LNCaP clone FGC (cell line): ENCODE measurements around the gene HOXD1.

Experiments
- DNase-seq: peaks from one replicate; pipeline ENCODE4 v3.0.0-alpha.2; 2011; ENCODE audit warnings: low read depth
- H3K4me3 ChIP-seq: 2 replicates; pipeline ENCODE4 v1.5.1; 2011; ENCODE audit warnings: mild to moderate bottlenecking, low read depth, low read length, control low read depth
- TF ChIP-seq, protein P1 (sequence below): IDR thresholded peaks from 2 replicates; pipeline ENCODE4 v1.5.1; 2012; ENCODE audit warnings: mild to moderate bottlenecking; ENCODE audit not compliant: control insufficient read depth, insufficient read depth; ENCODE audit errors: extremely low read depth

The HOXD1 gene

DNA sequence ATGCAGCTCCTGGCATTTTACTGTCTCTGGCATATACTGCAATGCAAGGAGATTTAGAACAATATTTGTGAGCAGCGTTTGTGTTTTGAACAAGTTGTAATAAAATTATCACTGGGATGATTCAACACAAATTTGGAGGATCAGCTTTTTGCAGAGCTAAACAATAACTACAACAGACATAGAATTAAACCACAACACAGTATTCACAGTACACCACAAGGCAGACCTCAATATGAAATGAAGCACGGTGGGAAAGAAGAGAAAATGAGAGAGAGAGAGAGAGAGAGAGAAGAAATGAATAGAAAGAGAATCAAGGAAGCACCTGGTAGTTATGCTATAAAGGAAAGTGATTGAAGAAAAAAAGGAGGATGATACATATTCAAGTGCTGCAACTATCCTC lies 39.4 kb downstream of the HOXD1 start:
- no peak overlapping the region for H3K4me3 ChIP-seq
- DNase-seq, result no peak
- TF ChIP-seq, protein P1, sequence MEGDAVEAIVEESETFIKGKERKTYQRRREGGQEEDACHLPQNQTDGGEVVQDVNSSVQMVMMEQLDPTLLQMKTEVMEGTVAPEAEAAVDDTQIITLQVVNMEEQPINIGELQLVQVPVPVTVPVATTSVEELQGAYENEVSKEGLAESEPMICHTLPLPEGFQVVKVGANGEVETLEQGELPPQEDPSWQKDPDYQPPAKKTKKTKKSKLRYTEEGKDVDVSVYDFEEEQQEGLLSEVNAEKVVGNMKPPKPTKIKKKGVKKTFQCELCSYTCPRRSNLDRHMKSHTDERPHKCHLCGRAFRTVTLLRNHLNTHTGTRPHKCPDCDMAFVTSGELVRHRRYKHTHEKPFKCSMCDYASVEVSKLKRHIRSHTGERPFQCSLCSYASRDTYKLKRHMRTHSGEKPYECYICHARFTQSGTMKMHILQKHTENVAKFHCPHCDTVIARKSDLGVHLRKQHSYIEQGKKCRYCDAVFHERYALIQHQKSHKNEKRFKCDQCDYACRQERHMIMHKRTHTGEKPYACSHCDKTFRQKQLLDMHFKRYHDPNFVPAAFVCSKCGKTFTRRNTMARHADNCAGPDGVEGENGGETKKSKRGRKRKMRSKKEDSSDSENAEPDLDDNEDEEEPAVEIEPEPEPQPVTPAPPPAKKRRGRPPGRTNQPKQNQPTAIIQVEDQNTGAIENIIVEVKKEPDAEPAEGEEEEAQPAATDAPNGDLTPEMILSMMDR, result no peak

DNA sequence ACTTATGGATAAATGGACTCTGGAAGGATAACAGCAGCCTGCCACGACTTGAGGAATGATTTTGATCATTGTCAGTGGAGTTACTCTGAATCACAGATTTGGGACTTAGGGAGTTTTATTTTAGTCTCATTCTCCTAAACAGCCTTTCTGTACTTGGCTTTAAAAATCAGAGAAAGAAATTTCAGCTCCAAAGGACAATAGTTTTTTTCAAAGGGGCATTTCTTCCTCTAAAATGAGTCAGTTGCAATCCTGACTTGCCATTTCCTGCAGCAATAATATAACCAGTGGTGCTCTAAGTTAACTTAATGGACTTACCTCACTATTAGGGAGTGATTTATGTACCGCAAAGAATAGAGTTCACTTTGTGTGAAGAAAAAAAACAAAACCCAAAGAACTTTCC lies 45.7 kb downstream of the HOXD1 start:
- H3K4me3 ChIP-seq, result no peak overlapping the region
- TF ChIP-seq, protein P1, result no peak
- DNase-seq, result no peak

DNA sequence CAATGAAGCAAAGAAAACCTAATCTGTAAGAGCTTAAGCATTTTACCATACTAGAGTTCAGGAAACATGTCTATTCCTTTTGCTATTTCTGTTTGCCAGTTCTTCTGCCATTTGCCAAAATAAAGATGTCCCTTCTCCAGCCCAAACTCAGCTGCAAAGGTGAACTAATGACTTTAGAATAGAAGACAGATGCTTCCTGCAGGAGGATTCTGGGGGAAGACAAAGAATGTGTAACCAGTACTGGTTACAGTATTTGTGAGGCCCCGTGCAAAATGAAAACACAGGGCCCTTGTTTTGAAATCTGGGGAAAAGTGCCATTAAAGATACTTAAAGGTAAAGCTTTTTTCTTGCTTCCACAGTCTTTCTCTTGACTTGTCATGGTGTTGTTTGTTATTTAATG lies 46.5 kb downstream of the HOXD1 start:
- TF ChIP-seq, protein P1, result no peak
- no peak for DNase-seq
- H3K4me3 ChIP-seq, result no peak overlapping the region

DNA sequence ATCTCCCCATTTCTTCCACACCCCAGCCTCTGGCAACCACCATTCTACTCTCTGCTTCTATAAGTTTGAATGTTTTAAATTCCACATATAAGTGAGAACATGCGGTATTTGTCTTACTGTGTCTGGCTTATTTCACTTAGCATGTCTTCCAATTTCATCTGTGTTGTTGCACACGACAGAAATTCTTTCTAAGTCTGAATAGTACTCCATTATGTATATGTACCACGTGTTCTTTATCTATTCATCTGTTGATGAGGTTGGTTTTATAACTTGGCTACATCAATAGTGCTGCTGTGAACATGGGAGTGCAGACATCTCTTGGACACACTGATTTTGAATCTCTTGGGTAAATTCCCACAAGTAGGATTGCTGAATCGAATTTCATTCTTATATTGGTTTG lies 49.0 kb downstream of the HOXD1 start:
- DNase-seq, result no peak
- no peak overlapping the region for H3K4me3 ChIP-seq
- TF ChIP-seq, protein P1, result no peak

DNA sequence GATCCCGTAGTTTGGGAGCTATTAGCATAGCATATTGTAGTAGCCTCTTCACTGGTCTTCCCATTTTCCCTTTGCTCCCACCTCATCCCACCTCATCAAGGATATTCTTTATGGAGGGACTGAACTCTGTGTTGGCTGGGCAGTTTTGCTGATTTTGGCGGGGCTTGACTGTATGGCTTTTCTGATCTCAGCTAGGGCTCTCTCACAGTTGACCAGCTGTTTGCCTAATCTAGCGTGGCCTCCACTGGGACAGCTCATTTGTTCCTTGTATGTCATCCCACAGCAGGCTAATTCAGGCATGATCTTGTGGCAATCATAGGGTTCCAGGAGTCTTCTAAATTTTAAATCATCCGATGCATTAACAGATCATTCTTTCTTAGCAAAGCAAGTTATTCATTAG lies 50.6 kb downstream of the HOXD1 start:
- TF ChIP-seq, protein P1, result no peak
- H3K4me3 ChIP-seq, result no peak overlapping the region
- no peak for DNase-seq

DNA sequence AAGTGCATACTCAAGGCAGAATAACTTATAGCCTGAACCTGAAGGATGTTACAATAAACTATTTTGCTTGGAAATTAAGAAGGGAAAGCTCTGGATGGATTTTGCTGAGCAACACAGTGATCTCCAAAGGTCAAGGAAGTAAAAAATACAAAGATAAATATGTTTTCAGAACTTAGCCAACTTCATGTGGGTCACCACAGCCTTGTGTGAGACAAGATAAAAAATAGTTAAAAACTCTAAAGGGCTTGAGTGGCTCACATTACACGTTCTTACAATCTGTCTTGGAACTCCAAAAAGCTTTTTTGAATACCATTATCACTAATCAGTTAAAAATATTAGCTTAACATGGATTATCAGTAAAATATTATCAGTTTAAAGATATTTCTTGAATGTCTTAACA lies 51.8 kb downstream of the HOXD1 start:
- TF ChIP-seq, protein P1, result no peak
- no peak overlapping the region for H3K4me3 ChIP-seq
- no peak for DNase-seq
